ENCODE measurements around the gene SALL3. TPM values are rescaled to one million over a fixed set of nuclear protein-coding genes. Genes with fewer than 3 reads are reported as not detected.

The SALL3 gene
- total and polyA plus RNA-seq, 2 of the 13 experiments (the other 11 are each of a cell fraction or from before 2014, with no cell fraction given), result not detected

GRCh38 chr18:78934551-78935225, 44.9 kb upstream of the SALL3 start:
- ATAC-seq, result no peak
- no TSS peak for BruUV-seq (replicated peaks)
- ChIA-PET CTCF (ENCODE audit: low intra/inter-chr PET ratio, low total read pairs) (no interaction called here), POLR2A (no interaction called here)
- H2AFZ ChIP-seq (ENCODE audit: low read length), result no peak overlapping the region
- H3K4me2 ChIP-seq (ENCODE audit: low read depth, low read length), result no peak overlapping the region
- 46% methylated on average over 16 of the region's 20 CpGs for WGBS (ENCODE audit: low lambda C conversion rate)
- H3K27me3 ChIP-seq (ENCODE audit: control insufficient read depth in 1 of 2, insufficient read depth in 2 of 2, low read length in 2 of 2), result peaks cover 8 to 65% of the 10 kb centered on the region in 2 experiments; a peak in 4 of 5 replicates
- intact Hi-C loops (cut with micrococcal nuclease; ENCODE audit: unreplicated experiment), result no loop called here
- no peaks in the 10 kb centered on the region for H4K20me1 ChIP-seq (ENCODE audit: insufficient read depth, low read length)
- DNase-seq (ENCODE audit: low spot score), result no peak
- in situ Hi-C loops (cut with HindIII; ENCODE audit: extremely low pct_ligation_motif_present, low pct_unique_long_range_greater_than_20kb), result no loop called here
- H3K9me3 ChIP-seq (ENCODE audit: low read length), result no peaks in the 10 kb centered on the region
- no peaks in the 10 kb centered on the region for H3K79me2 ChIP-seq (ENCODE audit: insufficient read depth, low read length)
- H3K27ac ChIP-seq (ENCODE audit: extremely low read length, insufficient read depth, low read length), result no peak overlapping the region
- H3K4me1 ChIP-seq (ENCODE audit: insufficient read depth, low read length), result no peaks in the 10 kb centered on the region
- no peak overlapping the region for H3K4me3 ChIP-seq (replicated peaks in 1 of 3; ENCODE audit: insufficient read depth in 1 of 3, low read depth in 2 of 3, low read length in 3 of 3)
- H3K36me3 ChIP-seq (replicated peaks in 1 of 2; ENCODE audit: control insufficient read depth in 1 of 2, insufficient read depth in 2 of 2, low read length in 2 of 2), result no peaks in the 10 kb centered on the region
- no peak overlapping the region for H3K9ac ChIP-seq (ENCODE audit: insufficient read depth, low read depth, low read length)
- no peak for FAIRE-seq
- TF ChIP-seq ARNTL (CRISPR knock-in tag; IDR thresholded peaks at IDR 0.05), result no peak
- TF ChIP-seq RBFOX2 (IDR thresholded peaks at IDR 0.05; ENCODE audit: low read depth, low read length), result no peak
- no peak for TF ChIP-seq ZMAT3 (CRISPR knock-in tag; conservative IDR thresholded peaks at IDR 0.05)
- TF ChIP-seq LCORL (IDR thresholded peaks at IDR 0.05), result no peak
- no peak for TF ChIP-seq LCORL (CRISPR knock-in tag; IDR thresholded peaks at IDR 0.05)
- no peak for TF ChIP-seq GLI4 (CRISPR knock-in tag; IDR thresholded peaks at IDR 0.05; ENCODE audit: borderline replicate concordance)
- TF ChIP-seq IKZF4 (CRISPR knock-in tag; IDR thresholded peaks at IDR 0.05; ENCODE audit: borderline replicate concordance, low read depth, not compliant biosample characterization), result no peak
- TF ChIP-seq BHLHE40 (IDR thresholded peaks at IDR 0.05; ENCODE audit: low read length), result no peak
- TF ChIP-seq ZNF260 (CRISPR knock-in tag; IDR thresholded peaks at IDR 0.05; ENCODE audit: borderline replicate concordance, low read depth), result no peak
- TF ChIP-seq ZC3H4 (CRISPR knock-in tag; IDR thresholded peaks at IDR 0.05; ENCODE audit: borderline replicate concordance), result no peak
- TF ChIP-seq ZNF768 (CRISPR knock-in tag; IDR thresholded peaks at IDR 0.05), result no peak
- TF ChIP-seq, protein P1, sequence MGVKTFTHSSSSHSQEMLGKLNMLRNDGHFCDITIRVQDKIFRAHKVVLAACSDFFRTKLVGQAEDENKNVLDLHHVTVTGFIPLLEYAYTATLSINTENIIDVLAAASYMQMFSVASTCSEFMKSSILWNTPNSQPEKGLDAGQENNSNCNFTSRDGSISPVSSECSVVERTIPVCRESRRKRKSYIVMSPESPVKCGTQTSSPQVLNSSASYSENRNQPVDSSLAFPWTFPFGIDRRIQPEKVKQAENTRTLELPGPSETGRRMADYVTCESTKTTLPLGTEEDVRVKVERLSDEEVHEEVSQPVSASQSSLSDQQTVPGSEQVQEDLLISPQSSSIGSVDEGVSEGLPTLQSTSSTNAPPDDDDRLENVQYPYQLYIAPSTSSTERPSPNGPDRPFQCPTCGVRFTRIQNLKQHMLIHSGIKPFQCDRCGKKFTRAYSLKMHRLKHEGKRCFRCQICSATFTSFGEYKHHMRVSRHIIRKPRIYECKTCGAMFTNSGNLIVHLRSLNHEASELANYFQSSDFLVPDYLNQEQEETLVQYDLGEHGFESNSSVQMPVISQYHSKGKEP (CRISPR knock-in tag; IDR thresholded peaks at IDR 0.05), result no peak
- no peak for TF ChIP-seq ZNF839 (CRISPR knock-in tag; IDR thresholded peaks at IDR 0.05; ENCODE audit: borderline replicate concordance)
